Measurements from ENCODE around the gene ARSJ.

GRCh38 chr4:113960684-113961321 lies 18.6 kb downstream of the ARSJ start:
- TF ChIP-seq CTCF (IDR thresholded peaks at IDR 0.05), result no peak
- TF ChIP-seq POLR2A (IDR thresholded peaks at IDR 0.05), result no peak

Data from uterus (tissue), 2 donors.